ENCODE measurements around the gene CHCHD1. TPM values are rescaled to one million over a fixed set of nuclear protein-coding genes. Genes with fewer than 3 reads are reported as not detected.
A peak's percentile ranks its signal among the peaks of the same experiment; 100 is the strongest.

CHCHD1 gene
- 14.3 and 35.4 TPM in 2 replicates for polyA plus RNA-seq (2011; rRNA removed)
- 1.5 and 3.6 TPM in 2 replicates for polyA minus RNA-seq (2011; rRNA and poly(A)+ RNA removed)

GRCh38 chr10:73781879-73782748 is at the start of gene CHCHD1:
CHCHD1 (plus strand) TSS chr10:73782048; CDS start chr10:73782076, 28 bp downstream.
- Histone ChIP-seq H3K27me3 (ENCODE audit: control insufficient read depth, insufficient read depth, low read length) (no peaks in the 10 kb centered on the region), H3K36me3 (ENCODE audit: control insufficient read depth, insufficient read depth, low read length) (peaks cover 5% of the 10 kb centered on the region), H3K4me3 (ENCODE audit: low read depth, low read length) (peak within 1 kb of the TSS; percentile 99)
- DNase-seq (ENCODE audit: low read depth), result no peak
- ChIA-PET POLR2A (interaction anchor here (0.9 to 2.4 kb wide), 3 partner anchors 10 to 52 kb away, joined by 3 to 9 read pairs (median 5); a partner anchor contains a TSS), CTCF (interaction anchor here (0.7 to 1.7 kb wide), 2 partner anchors 11 to 97 kb away, joined by 3 to 13 read pairs; a partner anchor contains a TSS)
- TF ChIP-seq, protein P1, sequence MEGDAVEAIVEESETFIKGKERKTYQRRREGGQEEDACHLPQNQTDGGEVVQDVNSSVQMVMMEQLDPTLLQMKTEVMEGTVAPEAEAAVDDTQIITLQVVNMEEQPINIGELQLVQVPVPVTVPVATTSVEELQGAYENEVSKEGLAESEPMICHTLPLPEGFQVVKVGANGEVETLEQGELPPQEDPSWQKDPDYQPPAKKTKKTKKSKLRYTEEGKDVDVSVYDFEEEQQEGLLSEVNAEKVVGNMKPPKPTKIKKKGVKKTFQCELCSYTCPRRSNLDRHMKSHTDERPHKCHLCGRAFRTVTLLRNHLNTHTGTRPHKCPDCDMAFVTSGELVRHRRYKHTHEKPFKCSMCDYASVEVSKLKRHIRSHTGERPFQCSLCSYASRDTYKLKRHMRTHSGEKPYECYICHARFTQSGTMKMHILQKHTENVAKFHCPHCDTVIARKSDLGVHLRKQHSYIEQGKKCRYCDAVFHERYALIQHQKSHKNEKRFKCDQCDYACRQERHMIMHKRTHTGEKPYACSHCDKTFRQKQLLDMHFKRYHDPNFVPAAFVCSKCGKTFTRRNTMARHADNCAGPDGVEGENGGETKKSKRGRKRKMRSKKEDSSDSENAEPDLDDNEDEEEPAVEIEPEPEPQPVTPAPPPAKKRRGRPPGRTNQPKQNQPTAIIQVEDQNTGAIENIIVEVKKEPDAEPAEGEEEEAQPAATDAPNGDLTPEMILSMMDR (IDR thresholded peaks at IDR 0.05; ENCODE audit: insufficient read depth, low read depth, low read length), result no peak

GRCh38 chr10:73732426-73732825 is 49.4 kb upstream of the CHCHD1 start:
- no peak for DNase-seq (ENCODE audit: low read depth)
- Histone ChIP-seq H3K4me3 (ENCODE audit: low read depth, low read length) (no peak overlapping the region), H3K36me3 (ENCODE audit: control insufficient read depth, insufficient read depth, low read length) (peaks cover 15% of the 10 kb centered on the region), H3K27me3 (ENCODE audit: control insufficient read depth, insufficient read depth, low read length) (no peaks in the 10 kb centered on the region)
- TF ChIP-seq, protein P1 (IDR thresholded peaks at IDR 0.05; ENCODE audit: insufficient read depth, low read depth, low read length), result no peak
- POLR2A ChIA-PET, result no interaction called here
- CTCF ChIA-PET, result no interaction called here

- DNase-seq (ENCODE audit: low read depth), result no peak
- TF ChIP-seq, protein P1 (IDR thresholded peaks at IDR 0.05; ENCODE audit: insufficient read depth, low read depth, low read length), result no peak
- POLR2A ChIA-PET, result interaction anchor here (0.7 kb wide), 1 partner anchor 10 kb away, joined by 15 read pairs; no protein-coding TSS in a partner anchor
- CTCF ChIA-PET, result no interaction called here
- H3K27me3 ChIP-seq (ENCODE audit: control insufficient read depth, insufficient read depth, low read length), result no peaks in the 10 kb centered on the region
- no peak overlapping the region for H3K4me3 ChIP-seq (ENCODE audit: low read depth, low read length)
- peaks cover 16% of the 10 kb centered on the region for H3K36me3 ChIP-seq (ENCODE audit: control insufficient read depth, insufficient read depth, low read length)
Measured at GRCh38 chr10:73732931-73733623, 48.8 kb upstream of the CHCHD1 start.

DNA sequence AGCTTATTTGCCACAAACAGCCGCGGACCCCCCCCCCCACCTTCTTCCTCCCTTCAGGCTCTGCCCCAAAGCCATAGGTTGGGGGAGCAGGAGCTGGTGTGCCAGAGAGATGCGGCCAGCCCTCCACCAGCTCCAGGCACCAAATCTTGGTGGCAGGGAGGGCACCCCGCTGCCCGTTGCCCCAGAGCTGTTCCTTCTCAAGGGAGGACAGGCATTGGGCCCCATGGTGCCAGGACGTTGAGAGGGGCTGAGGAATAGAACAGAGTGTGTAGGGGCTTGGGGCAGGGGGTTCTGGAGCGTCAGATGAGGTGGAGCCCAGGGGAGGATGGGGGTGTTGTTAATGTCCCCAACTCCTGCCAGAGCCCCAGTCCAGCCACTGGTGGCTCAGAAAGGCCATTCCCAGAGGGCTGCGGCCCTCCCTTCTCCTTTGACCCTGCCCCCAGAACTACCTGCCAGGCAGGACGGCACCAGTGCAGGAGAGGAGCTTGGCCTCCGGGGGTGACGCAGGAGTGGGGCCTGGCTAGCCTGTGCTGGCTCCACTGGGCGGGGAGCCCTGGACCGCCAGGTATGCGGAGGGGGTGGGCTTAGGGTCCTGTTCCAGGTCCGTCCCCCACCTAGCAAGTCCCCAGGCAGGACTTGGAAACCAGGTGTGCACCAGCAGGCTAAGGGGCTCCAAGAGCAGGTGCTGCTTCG is 47.7 kb upstream of the CHCHD1 start:
- ChIA-PET CTCF (interaction anchor here (1.5 kb wide), 1 partner anchor 10 kb away, joined by 5 read pairs; the partner anchor contains the start of gene SEC24C), POLR2A (interaction anchor here (0.7 kb wide), 1 partner anchor 9 kb away, joined by 15 read pairs; no protein-coding TSS in a partner anchor)
- H3K36me3 ChIP-seq (ENCODE audit: control insufficient read depth, insufficient read depth, low read length), result peaks cover 16% of the 10 kb centered on the region
- TF ChIP-seq, protein P1 (IDR thresholded peaks at IDR 0.05; ENCODE audit: insufficient read depth, low read depth, low read length), result no peak
- H3K27me3 ChIP-seq (ENCODE audit: control insufficient read depth, insufficient read depth, low read length), result no peaks in the 10 kb centered on the region
- no peak overlapping the region for H3K4me3 ChIP-seq (ENCODE audit: low read depth, low read length)
- DNase-seq (ENCODE audit: low read depth), result no peak

Data from BJ (cell line).